ENCODE data around the gene PGPEP1. TPM values are rescaled to one million over a fixed set of nuclear protein-coding genes. Genes with fewer than 3 reads are reported as not detected.
A peak's percentile ranks its signal among the peaks of the same experiment; 100 is the strongest.
"Not testable (repeated sequence)": the region's sequence is repeated elsewhere in the genome, so short reads cannot be mapped to it uniquely, and the experiment has no call there.

Gene PGPEP1
- polyA plus RNA-seq, 1 donor from 2014 or later, result 8.4 TPM

DNA sequence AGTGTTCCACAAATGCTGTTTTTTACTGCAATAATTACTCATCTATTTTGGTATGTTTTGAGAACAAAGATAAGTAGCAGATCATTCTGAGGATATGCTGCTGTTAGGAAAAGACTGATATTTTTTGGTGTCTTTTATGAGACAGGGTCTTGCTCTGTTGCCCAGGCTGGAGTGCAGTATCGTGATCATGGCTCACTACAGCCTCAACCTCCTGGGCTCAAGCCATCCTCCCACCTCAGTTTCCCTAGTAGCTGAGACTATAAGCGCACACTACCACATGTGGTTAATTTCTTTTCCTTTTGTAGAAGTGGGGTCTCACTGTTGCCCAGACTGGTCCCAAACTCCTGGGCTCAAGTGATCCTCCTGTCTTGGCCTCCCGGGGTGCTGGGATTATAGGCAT lies 27.0 kb upstream of the PGPEP1 start:
- no peak overlapping the region for H3K4me3 Mint-ChIP-seq
- H3K27ac Mint-ChIP-seq, result peak overlapping the region in 1 of 3 donors; percentile 51
- H3K9me3 Mint-ChIP-seq, result no peaks in the 10 kb centered on the region
- no peaks in the 10 kb centered on the region for H3K36me3 Mint-ChIP-seq
- no peaks in the 10 kb centered on the region for H3K27me3 Mint-ChIP-seq
- H3K4me1 Mint-ChIP-seq, result peaks cover 6 to 14% (median 8%) of the 10 kb centered on the region in 3 donors

DNA sequence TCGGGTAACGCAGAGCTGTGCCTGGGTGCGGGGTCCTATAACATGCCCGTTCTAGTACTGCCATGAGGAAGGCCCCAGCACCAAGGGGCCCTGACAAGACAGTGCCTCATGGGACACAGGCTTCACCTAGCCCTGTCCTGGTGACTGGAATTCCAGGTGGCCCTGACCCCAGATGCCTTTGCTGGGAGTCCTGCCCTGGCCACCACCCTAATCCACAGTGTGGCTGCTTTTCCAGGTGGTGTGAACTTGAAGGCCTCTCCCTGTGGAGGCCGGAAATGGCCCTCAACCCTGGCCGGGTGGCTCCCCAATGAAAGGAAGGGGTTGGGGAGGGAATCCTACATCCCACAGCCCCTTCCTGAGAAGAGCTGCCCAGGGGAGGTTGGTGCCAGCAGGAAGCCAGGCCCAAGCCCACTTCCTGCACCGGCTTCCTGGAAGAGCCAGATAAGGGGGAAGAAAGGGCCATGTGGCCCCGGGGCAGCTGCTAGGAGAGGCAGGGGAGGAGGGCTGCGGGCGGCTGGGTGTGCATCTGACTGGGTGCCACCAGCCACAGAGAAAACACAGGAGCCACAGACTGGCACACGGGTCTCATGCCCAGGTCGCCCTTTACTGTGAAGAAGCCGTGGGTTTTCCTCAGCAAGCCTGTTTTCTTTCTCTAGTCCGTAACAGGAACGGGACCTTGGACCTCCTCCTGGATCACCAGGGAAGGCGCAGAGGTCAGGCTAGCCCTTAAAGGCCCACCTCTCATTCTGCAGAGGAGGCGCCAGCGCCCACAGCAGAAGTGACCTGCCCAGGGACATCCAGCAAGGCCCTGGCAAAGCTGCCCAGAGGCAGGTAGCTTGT lies 22.2 kb upstream of the PGPEP1 start:
- H3K4me1 Mint-ChIP-seq, result peaks cover 26 to 36% (median 28%) of the 10 kb centered on the region in 3 donors
- peak overlapping the region; percentile 16 to 53 (median 47) for H3K27ac Mint-ChIP-seq
- no peaks in the 10 kb centered on the region for H3K9me3 Mint-ChIP-seq
- no peaks in the 10 kb centered on the region for H3K27me3 Mint-ChIP-seq
- H3K36me3 Mint-ChIP-seq, result no peaks in the 10 kb centered on the region
- peak overlapping the region in 2 of 4 donors; percentile 12 to 59 for H3K4me3 Mint-ChIP-seq

- peak overlapping the region in 1 of 3 donors; percentile 74 for H3K27ac Mint-ChIP-seq
- no peaks in the 10 kb centered on the region for H3K9me3 Mint-ChIP-seq
- no peaks in the 10 kb centered on the region for H3K36me3 Mint-ChIP-seq
- H3K4me3 Mint-ChIP-seq, result peak overlapping the region in 2 of 4 donors; percentile 59 to 60
- peaks cover 33 to 41% (median 34%) of the 10 kb centered on the region in 3 donors for H3K4me1 Mint-ChIP-seq
- H3K27me3 Mint-ChIP-seq, result no peaks in the 10 kb centered on the region
Observed at GRCh38 chr19:18319591-18320135, 20.7 kb upstream of the PGPEP1 start.

DNA sequence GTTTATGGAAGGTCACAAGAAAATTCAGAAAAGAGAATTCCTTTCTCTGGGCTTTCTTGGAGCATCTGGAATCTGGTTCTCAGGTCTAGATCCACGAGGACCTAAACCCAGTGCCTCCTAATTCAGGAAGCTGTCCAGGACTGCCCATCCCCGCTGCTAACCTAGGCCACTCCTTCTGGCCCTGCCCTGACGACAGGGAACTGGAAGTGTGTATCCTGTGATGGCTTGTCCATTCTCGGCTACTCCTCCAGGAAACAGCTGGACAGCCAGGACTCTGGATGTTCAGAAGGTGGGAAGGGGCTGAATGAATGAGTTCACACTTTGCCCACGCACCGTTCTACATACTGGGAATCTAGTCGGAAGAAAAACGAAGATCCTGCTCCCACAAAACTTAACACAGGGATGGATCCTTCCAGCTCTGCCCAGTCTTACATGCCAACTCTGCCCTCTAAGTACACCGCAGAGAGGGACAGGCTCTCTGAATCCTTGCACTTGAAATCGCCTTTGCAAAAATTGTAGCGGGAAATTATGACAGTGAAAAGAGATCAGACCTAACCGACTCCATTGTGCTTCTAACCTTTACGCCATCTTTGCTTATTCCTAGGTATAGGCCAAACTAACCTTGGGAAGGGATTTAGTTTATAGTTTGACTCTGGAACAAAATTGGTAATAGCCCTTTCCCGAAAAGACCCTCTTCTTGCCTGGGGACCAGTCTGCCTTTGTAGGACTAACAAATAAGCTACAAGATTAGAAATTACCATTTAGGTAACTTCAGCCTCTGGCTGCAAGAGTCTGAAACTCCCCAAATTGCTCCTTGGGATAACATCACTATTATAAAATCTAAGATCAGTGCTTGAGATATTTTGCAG lies 19.3 kb upstream of the PGPEP1 start:
- Mint-ChIP-seq H3K4me3 (peak overlapping the region; percentile 54 to 91 (median 64)), H3K4me1 (peaks cover 29 to 34% (median 32%) of the 10 kb centered on the region in 3 donors), H3K36me3 (no peaks in the 10 kb centered on the region), H3K9me3 (no peaks in the 10 kb centered on the region), H3K27me3 (no peaks in the 10 kb centered on the region), H3K27ac (peak overlapping the region in 2 of 3 donors; percentile 82 to 85)

- Mint-ChIP-seq H3K4me3 (peak overlapping the region; percentile 59 to 93 (median 87)), H3K27ac (peak overlapping the region in 2 of 3 donors; percentile 82 to 85), H3K4me1 (peaks cover 27 to 33% (median 31%) of the 10 kb centered on the region in 3 donors)
Observed at GRCh38 chr19:18321734-18322102, 18.7 kb upstream of the PGPEP1 start.

DNA sequence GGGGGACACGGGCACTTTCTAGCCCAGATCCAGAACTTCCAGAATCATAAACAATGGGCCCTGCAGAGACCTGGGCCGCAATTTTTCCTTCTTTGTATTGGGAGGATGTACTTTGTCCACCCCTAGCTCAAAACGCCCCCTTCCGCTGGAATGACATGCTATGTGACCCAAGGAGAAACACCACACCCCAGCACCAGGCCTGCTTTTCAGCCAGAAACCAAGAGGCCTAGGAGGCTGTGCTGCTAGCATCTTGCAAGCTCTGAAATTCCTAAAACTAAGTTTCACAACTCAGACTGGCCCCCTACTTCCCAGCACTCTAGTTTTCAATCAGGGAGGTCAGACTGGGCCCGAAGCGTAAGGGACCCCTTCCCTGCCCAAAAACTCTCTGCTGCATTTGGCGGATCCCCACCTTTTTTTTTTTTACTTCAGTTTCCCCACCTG lies 18.1 kb upstream of the PGPEP1 start:
- no peaks in the 10 kb centered on the region for H3K36me3 Mint-ChIP-seq
- H3K27ac Mint-ChIP-seq, result peak overlapping the region; percentile 73 to 85 (median 82)
- H3K4me1 Mint-ChIP-seq, result peaks cover 27 to 33% (median 31%) of the 10 kb centered on the region in 3 donors
- peak overlapping the region; percentile 59 to 93 (median 87) for H3K4me3 Mint-ChIP-seq
- H3K9me3 Mint-ChIP-seq, result no peaks in the 10 kb centered on the region
- no peaks in the 10 kb centered on the region for H3K27me3 Mint-ChIP-seq

More at GRCh38 chr19:18321734-18322102, 18.7 kb upstream of the PGPEP1 start:
- Mint-ChIP-seq H3K9me3 (no peaks in the 10 kb centered on the region), H3K36me3 (no peaks in the 10 kb centered on the region), H3K27me3 (no peaks in the 10 kb centered on the region)

DNA sequence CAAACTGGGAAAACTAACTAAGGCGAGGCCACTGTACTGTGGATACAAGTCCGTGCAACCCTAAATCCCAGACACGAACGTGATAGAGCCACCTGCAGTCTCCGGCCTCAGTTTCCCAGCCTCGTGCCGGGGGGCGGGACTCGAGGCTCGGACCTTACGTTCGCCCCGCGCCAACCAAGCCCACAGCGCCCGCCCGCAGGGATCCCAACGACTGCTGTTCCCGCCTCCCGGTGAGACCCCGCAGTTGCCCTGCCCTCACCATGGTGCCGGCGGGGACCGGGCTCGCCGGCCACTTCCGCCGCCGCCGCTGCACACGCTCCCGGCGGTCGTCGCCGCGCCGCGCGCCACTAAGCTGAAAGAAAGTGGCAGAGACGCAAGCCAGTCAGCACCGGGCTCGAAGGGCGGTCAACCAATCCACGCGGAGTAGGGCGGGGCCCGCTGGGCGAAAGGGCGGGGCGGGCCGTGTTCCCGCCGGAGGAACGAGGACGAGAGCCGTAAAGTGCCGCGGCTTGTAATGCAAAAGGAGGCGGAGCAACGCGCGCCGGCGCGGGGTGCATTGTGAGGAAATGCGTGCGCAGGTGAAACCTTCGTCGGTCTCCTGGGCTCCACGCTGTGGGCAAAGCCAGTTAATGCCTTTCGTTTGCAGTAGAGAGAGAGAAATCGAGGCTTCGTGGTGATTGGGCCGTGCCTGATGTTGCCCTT lies 17.5 kb upstream of the PGPEP1 start, which contains the start of gene LSM4:
Gene LSM4 (minus strand): TSS at position 318 of the 702 bp plus-strand sequence. CDS start 56 bp downstream, at position 262.
- Mint-ChIP-seq H3K27me3 (no peaks in the 10 kb centered on the region), H3K36me3 (no peaks in the 10 kb centered on the region), H3K9me3 (no peaks in the 10 kb centered on the region), H3K4me3 (peak within 1 kb of the TSS; percentile 59 to 93 (median 87)), H3K4me1 (peaks cover 27 to 28% (median 27%) of the 10 kb centered on the region in 3 donors), H3K27ac (peak within 1 kb of the TSS; percentile 85 to 95 (median 95))

DNA sequence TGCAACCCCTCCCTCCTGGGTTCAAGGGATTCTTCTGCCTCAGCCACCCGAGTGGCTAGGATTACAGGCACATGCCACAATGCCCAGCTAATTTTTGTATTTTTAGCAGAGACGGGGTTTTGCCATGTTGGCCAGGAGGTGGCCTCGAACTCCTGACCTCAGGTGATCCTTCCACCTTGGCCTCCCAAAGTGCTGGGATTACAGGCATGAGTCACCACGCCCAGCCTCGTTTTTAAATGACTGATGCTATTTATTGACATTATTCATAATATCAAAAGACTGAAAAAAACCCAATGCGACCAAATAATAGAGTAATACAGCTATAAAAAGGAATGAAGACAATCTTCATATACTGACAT lies 16.0 kb upstream of the PGPEP1 start:
- H3K36me3 Mint-ChIP-seq, H3K27me3 Mint-ChIP-seq, H3K9me3 Mint-ChIP-seq, H3K4me3 Mint-ChIP-seq, H3K27ac Mint-ChIP-seq: not testable (repeated sequence)
- H3K4me1 Mint-ChIP-seq, result peaks cover 30 to 33% (median 32%) of the 10 kb centered on the region in 3 donors

GRCh38 chr19:18326772-18327171 lies 13.6 kb upstream of the PGPEP1 start:
- Mint-ChIP-seq H3K4me1 (peaks cover 19 to 22% (median 20%) of the 10 kb centered on the region in 3 donors), H3K27me3 (peaks cover 2% of the 10 kb centered on the region), H3K4me3 (no peak overlapping the region), H3K27ac (no peak overlapping the region), H3K9me3 (no peaks in the 10 kb centered on the region), H3K36me3 (no peaks in the 10 kb centered on the region)

GRCh38 chr19:18328340-18329034 lies 11.9 kb upstream of the PGPEP1 start:
- Mint-ChIP-seq H3K36me3 (no peaks in the 10 kb centered on the region), H3K4me3 (peak overlapping the region; percentile 6 to 51 (median 34)), H3K27ac (peak overlapping the region in 2 of 3 donors; percentile 11 to 57), H3K27me3 (peaks cover 4% of the 10 kb centered on the region), H3K4me1 (peaks cover 7 to 10% (median 9%) of the 10 kb centered on the region in 3 donors), H3K9me3 (no peaks in the 10 kb centered on the region)

- Mint-ChIP-seq H3K27ac (peak overlapping the region in 1 of 3 donors; percentile 57), H3K27me3 (peaks cover 4% of the 10 kb centered on the region), H3K9me3 (no peaks in the 10 kb centered on the region), H3K4me3 (peak overlapping the region in 1 of 4 donors; percentile 49), H3K36me3 (no peaks in the 10 kb centered on the region), H3K4me1 (peaks cover 6 to 7% (median 6%) of the 10 kb centered on the region in 3 donors)
Observed at GRCh38 chr19:18329035-18329376, 11.4 kb upstream of the PGPEP1 start.

DNA sequence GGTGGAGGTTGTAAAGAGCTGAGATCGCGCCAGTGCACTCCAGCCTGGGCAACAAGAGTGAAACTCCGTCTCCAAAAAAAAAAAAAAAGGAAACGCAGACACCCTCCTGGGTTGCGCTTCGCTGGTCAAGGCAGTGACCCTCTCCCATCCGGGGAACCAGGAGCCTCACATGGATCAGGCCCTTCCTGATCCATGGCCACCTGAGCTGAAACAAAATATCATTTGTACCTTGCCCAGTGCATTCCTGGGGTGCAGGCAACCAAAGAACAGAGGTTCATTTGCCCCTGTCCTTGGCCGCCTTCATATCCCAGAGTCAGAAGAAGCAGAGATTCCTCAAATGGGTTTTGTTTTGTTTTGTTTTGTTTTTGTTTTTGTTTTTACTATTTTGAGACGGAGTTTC lies 9.5 kb upstream of the PGPEP1 start:
- H3K4me3 Mint-ChIP-seq, result no peak overlapping the region
- H3K36me3 Mint-ChIP-seq, result no peaks in the 10 kb centered on the region
- H3K27ac Mint-ChIP-seq, result no peak overlapping the region
- H3K27me3 Mint-ChIP-seq, result peaks cover 4% of the 10 kb centered on the region
- peaks cover 6 to 7% (median 6%) of the 10 kb centered on the region in 3 donors for H3K4me1 Mint-ChIP-seq
- H3K9me3 Mint-ChIP-seq, result no peaks in the 10 kb centered on the region

DNA sequence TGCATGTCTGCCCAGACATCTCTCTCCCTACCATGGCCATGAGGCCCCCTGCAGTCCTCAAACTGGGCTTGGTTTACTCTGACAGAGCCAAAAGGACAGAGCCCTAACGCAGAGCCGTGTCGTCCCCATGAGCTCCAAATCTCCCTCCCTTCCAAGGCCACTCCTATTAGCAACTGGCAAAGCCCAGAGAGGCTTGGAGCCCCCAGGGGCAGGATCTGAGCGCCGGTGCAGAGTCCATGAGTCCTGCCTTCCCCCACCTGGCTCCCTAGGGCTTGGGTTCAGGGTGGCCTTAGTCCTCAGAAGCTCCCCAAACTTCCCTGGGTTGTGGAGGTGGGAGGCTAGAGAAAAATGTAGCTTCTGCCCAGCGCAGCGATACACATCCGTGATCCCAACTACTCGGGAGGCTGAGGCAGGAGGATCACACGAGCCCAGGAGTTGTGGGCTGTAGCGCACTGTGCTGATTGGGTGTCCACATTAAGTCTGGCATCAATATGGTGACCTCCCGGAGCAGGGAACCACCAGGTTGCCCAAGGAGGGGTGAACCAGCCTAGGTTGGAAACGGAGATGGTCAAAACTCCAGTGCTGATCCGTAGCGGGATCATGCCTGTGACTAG lies 7.4 kb upstream of the PGPEP1 start:
- no peaks in the 10 kb centered on the region for H3K9me3 Mint-ChIP-seq
- H3K36me3 Mint-ChIP-seq, result no peaks in the 10 kb centered on the region
- H3K4me1 Mint-ChIP-seq, result peaks cover 6 to 8% (median 7%) of the 10 kb centered on the region in 3 donors
- H3K27ac Mint-ChIP-seq, result no peak overlapping the region
- no peak overlapping the region for H3K4me3 Mint-ChIP-seq
- H3K27me3 Mint-ChIP-seq, result peaks cover 7% of the 10 kb centered on the region
